Gastroesophageal sphincter (tissue), 3 donors: ENCODE measurements around the gene LHFPL3.

ENCODE experiments used
- POLR2A ChIP-seq, 2 donors: fragments of 450-650 bp; IDR thresholded peaks; one replicate each; pipeline ENCODE4 v1.6.1; 2017; ENCODE audit warnings: antibody characterized with exemption in 2 of 2, mild to moderate bottlenecking in 2 of 2, moderate library complexity in 1 of 2
- POLR2AphosphoS5 ChIP-seq: sonication (generic); formaldehyde crosslinking; IDR thresholded peaks from one replicate; pipeline ENCODE4 v1.6.1; 2017; ENCODE audit warnings: antibody characterized with exemption
- TF ChIP-seq, protein P1 (sequence below), 4 experiments: fragments of 200-600 bp in 2 of 4; fragments of 450-650 bp in 2 of 4; sonication (generic) in 1 of 4; IDR thresholded peaks; one replicate each; pipeline ENCODE4 v1.5.1; 2017 to 2019; ENCODE audit warnings: antibody characterized with exemption in 4 of 4, mild to moderate bottlenecking in 2 of 4, moderate library complexity in 2 of 4

GRCh38 chr7:104388222-104388621, 59.8 kb downstream of the LHFPL3 start:
- TF ChIP-seq, protein P1, sequence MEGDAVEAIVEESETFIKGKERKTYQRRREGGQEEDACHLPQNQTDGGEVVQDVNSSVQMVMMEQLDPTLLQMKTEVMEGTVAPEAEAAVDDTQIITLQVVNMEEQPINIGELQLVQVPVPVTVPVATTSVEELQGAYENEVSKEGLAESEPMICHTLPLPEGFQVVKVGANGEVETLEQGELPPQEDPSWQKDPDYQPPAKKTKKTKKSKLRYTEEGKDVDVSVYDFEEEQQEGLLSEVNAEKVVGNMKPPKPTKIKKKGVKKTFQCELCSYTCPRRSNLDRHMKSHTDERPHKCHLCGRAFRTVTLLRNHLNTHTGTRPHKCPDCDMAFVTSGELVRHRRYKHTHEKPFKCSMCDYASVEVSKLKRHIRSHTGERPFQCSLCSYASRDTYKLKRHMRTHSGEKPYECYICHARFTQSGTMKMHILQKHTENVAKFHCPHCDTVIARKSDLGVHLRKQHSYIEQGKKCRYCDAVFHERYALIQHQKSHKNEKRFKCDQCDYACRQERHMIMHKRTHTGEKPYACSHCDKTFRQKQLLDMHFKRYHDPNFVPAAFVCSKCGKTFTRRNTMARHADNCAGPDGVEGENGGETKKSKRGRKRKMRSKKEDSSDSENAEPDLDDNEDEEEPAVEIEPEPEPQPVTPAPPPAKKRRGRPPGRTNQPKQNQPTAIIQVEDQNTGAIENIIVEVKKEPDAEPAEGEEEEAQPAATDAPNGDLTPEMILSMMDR (IDR thresholded peaks at IDR 0.05): no peak
- TF ChIP-seq POLR2AphosphoS5: no peak
- TF ChIP-seq POLR2A (IDR thresholded peaks at IDR 0.05): no peak
